Calu3 (cell line): ENCODE data around the gene UBE2G1. TPM values are rescaled to one million over a fixed set of nuclear protein-coding genes. Genes with fewer than 3 reads are reported as not detected.
A peak's percentile ranks its signal among the peaks of the same experiment; 100 is the strongest.

Source experiments
- BruUV-seq: library from RNA; stranded (reverse); fragments of 400-500 nt; replicated peaks from 2 replicates; lab custom pipeline; 2021; lab: Mats Ljungman, UMichigan
- CTCF ChIA-PET: fragments of 300-600 bp; sonication (Branson Sonifier 250); formaldehyde crosslinking; loops from one replicate; lab custom pipeline; 2022; ENCODE audit warnings: antibody characterized with exemption; lab: Charles Lee
- DNase-seq: peaks from one replicate; pipeline ENCODE4 v3.0.0; 2022
- H3K27ac Mint-ChIP-seq: one replicate; pipeline ENCODE4 v1.8.0; 2022; ENCODE audit warnings: mixed read lengths; ENCODE audit not compliant: unreplicated experiment
- H3K27me3 Mint-ChIP-seq: one replicate; pipeline ENCODE4 v1.8.0; 2022; ENCODE audit warnings: mixed read lengths; ENCODE audit not compliant: unreplicated experiment
- H3K36me3 Mint-ChIP-seq: one replicate; pipeline ENCODE4 v1.8.0; 2022; ENCODE audit warnings: mild to moderate bottlenecking, moderate library complexity, mixed read lengths; ENCODE audit not compliant: insufficient read depth, unreplicated experiment
- H3K4me1 Mint-ChIP-seq: one replicate; pipeline ENCODE4 v1.8.0; 2022; ENCODE audit warnings: mild to moderate bottlenecking, low read depth, mixed read lengths; ENCODE audit not compliant: unreplicated experiment
- H3K4me3 Mint-ChIP-seq: one replicate; pipeline ENCODE4 v1.8.0; 2022; ENCODE audit warnings: mild to moderate bottlenecking, low read depth, moderate library complexity, mixed read lengths; ENCODE audit not compliant: unreplicated experiment
- H3K9me3 Mint-ChIP-seq: one replicate; pipeline ENCODE4 v1.8.0; 2022; ENCODE audit warnings: low read depth, mixed read lengths; ENCODE audit not compliant: unreplicated experiment
- CTCF ChIP-seq: fragments of 200-600 bp; IDR thresholded peaks from one replicate; pipeline ENCODE4 v1.8.0; 2022; ENCODE audit warnings: antibody characterized with exemption; ENCODE audit not compliant: unreplicated experiment
- intact Hi-C: fragments of 100-400 bp; cut with micrococcal nuclease; formaldehyde crosslinking; loops from one replicate; pipeline ENCODE4 v1.10.0; 2022; ENCODE audit not compliant: unreplicated experiment
- total RNA-seq: library from RNA; stranded (reverse); gene quantifications from 2 replicates; pipeline ENCODE4 v1.2.3, GENCODE V29; 2022

Gene UBE2G1
- total RNA-seq, 1 experiment from 2014 or later, result 52.0 TPM

GRCh38 chr17:4365103-4365627 is 1.3 kb downstream of the UBE2G1 start:
- H3K27me3 Mint-ChIP-seq, result no peaks in the 10 kb centered on the region
- H3K27ac Mint-ChIP-seq, result peak overlapping the region; percentile 77
- peak overlapping the region; percentile 86 for H3K4me3 Mint-ChIP-seq
- peak; percentile 84 for DNase-seq
- intact Hi-C loops, result no loop called here
- CTCF ChIA-PET, result no interaction called here
- no peak for TF ChIP-seq CTCF
- peaks cover 13% of the 10 kb centered on the region for H3K36me3 Mint-ChIP-seq
- H3K4me1 Mint-ChIP-seq, result no peaks in the 10 kb centered on the region
- H3K9me3 Mint-ChIP-seq, result no peaks in the 10 kb centered on the region
- BruUV-seq, result no TSS peak

GRCh38 chr17:4364622-4365041 is 1.8 kb downstream of the UBE2G1 start:
- Mint-ChIP-seq H3K36me3 (peaks cover 13% of the 10 kb centered on the region), H3K9me3 (no peaks in the 10 kb centered on the region), H3K4me1 (no peaks in the 10 kb centered on the region), H3K27ac (peak overlapping the region; percentile 77), H3K4me3 (peak overlapping the region; percentile 86), H3K27me3 (no peaks in the 10 kb centered on the region)
- no peak for DNase-seq
- TF ChIP-seq CTCF, result no peak
- intact Hi-C loops, result no loop called here
- CTCF ChIA-PET, result no interaction called here
- TSS peak; percentile 17 for BruUV-seq

- Mint-ChIP-seq H3K4me1 (no peaks in the 10 kb centered on the region), H3K27me3 (no peaks in the 10 kb centered on the region), H3K9me3 (no peaks in the 10 kb centered on the region), H3K36me3 (peaks cover 13% of the 10 kb centered on the region), H3K27ac (no peak overlapping the region), H3K4me3 (no peak overlapping the region)
- DNase-seq, result no peak
- no peak for TF ChIP-seq CTCF
- intact Hi-C loops, result no loop called here
- CTCF ChIA-PET, result no interaction called here
- no TSS peak for BruUV-seq
These were observed 4.3 kb downstream of the UBE2G1 start for GRCh38 chr17:4362141-4362540.

- Mint-ChIP-seq H3K27ac (no peak overlapping the region), H3K4me1 (no peaks in the 10 kb centered on the region), H3K36me3 (no peaks in the 10 kb centered on the region), H3K27me3 (no peaks in the 10 kb centered on the region), H3K4me3 (no peak overlapping the region), H3K9me3 (no peaks in the 10 kb centered on the region)
- CTCF ChIA-PET, result no interaction called here
- DNase-seq, result no peak
- intact Hi-C loops, result no loop called here
- TF ChIP-seq CTCF, result no peak
- BruUV-seq, result no TSS peak
These were observed 8.3 kb downstream of the UBE2G1 start for GRCh38 chr17:4358154-4358553.
